ENCODE measurements around the gene NAA35.

Gene NAA35

GRCh38 chr9:86064220-86064619 lies 123.3 kb downstream of the NAA35 start:
- Mint-ChIP-seq H3K27me3 (ENCODE audit: low read depth, poor library complexity) (no peaks in the 10 kb centered on the region), H3K4me1 (peaks cover 34% of the 10 kb centered on the region), H3K9me3 (no peaks in the 10 kb centered on the region), H3K27ac (peak overlapping the region; percentile 93), H3K4me3 (no peak overlapping the region), H3K36me3 (ENCODE audit: low read depth) (peaks cover 67% of the 10 kb centered on the region)
- TF ChIP-seq CTCF (IDR thresholded peaks at IDR 0.05): no peak
- no peak for DNase-seq

GRCh38 chr9:86069206-86069869 lies 128.4 kb downstream of the NAA35 start:
- peaks cover 53% of the 10 kb centered on the region for H3K36me3 Mint-ChIP-seq (ENCODE audit: low read depth)
- H3K27me3 Mint-ChIP-seq (ENCODE audit: low read depth, poor library complexity): no peaks in the 10 kb centered on the region
- peaks cover 31% of the 10 kb centered on the region for H3K4me1 Mint-ChIP-seq
- no peak overlapping the region for H3K4me3 Mint-ChIP-seq
- H3K9me3 Mint-ChIP-seq: no peaks in the 10 kb centered on the region
- H3K27ac Mint-ChIP-seq: no peak overlapping the region
- DNase-seq: no peak
- no peak for TF ChIP-seq CTCF (IDR thresholded peaks at IDR 0.05)
